Measurements from ENCODE around the gene RPL15. TPM values are rescaled to one million over a fixed set of nuclear protein-coding genes. Genes with fewer than 3 reads are reported as not detected.

RPL15 gene
- total and polyA plus RNA-seq, 11 donors: 834 to 3,123 (median 1,014) TPM

DNA sequence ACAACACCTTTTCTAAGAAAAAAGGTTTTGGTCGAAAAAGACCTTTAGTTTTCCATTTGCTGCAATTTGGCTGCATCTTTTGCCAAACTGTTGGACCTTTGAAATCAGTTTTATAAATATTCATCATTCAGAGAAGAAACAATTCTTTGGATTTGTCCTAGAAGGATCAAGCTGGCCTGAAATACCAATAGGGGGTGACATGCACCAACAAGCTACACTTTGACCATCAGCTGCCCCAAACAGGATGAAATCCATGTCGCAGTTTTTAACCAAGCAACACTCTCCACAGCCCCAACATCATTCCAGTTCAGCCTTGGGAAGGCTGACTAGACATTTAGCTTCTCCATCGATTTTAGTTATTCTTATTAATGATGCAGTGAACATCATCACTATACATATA is 9.8 kb downstream of the RPL15 start:
- no peak for ATAC-seq
- intact Hi-C loops (cut with DNase I): no loop called here
- H3K9me3 ChIP-seq: no peaks in the 10 kb centered on the region
- TF ChIP-seq POLR2A (IDR thresholded peaks at IDR 0.05): no peak
- TF ChIP-seq, protein P1, sequence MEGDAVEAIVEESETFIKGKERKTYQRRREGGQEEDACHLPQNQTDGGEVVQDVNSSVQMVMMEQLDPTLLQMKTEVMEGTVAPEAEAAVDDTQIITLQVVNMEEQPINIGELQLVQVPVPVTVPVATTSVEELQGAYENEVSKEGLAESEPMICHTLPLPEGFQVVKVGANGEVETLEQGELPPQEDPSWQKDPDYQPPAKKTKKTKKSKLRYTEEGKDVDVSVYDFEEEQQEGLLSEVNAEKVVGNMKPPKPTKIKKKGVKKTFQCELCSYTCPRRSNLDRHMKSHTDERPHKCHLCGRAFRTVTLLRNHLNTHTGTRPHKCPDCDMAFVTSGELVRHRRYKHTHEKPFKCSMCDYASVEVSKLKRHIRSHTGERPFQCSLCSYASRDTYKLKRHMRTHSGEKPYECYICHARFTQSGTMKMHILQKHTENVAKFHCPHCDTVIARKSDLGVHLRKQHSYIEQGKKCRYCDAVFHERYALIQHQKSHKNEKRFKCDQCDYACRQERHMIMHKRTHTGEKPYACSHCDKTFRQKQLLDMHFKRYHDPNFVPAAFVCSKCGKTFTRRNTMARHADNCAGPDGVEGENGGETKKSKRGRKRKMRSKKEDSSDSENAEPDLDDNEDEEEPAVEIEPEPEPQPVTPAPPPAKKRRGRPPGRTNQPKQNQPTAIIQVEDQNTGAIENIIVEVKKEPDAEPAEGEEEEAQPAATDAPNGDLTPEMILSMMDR (IDR thresholded peaks at IDR 0.05): no peak
- no peak for DNase-seq
- no peaks in the 10 kb centered on the region for H3K27me3 ChIP-seq
- H3K27ac ChIP-seq: no peak overlapping the region
- no peak overlapping the region for H3K4me3 ChIP-seq
- WGBS, 4 donors: 86 to 91% (median 89%) methylated on average over 3 of the region's 3 CpGs
- H3K4me1 ChIP-seq: no peaks in the 10 kb centered on the region
- peaks cover 0 to 13% (median 3%) of the 10 kb centered on the region in 9 donors for H3K36me3 ChIP-seq

DNA sequence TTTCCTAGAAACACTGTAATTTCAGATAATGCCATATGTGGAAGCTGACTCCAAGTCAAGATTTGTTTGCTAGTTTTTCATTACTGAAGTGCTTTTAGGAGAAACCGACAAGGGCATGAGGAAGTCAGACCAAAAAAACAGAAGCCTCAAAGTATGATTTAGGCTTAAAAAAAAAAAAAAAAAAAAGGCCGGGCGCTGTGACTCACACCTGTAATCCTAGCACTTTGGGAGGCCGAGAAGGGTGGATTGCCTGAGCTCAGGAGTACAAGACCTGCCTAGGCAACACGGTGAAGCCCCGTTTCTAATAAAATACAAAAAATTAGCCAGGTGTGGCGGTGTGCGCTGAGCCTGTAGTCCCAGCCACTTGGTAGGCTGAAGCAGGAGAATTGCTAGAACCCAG is 11.6 kb downstream of the RPL15 start:
- ATAC-seq: no peak
- peaks cover 0 to 3% (median 0%) of the 10 kb centered on the region in 9 donors for H3K36me3 ChIP-seq
- peaks cover 0 to 4% (median 0%) of the 10 kb centered on the region in 12 donors for H3K4me1 ChIP-seq
- no peak for TF ChIP-seq POLR2A (IDR thresholded peaks at IDR 0.05)
- TF ChIP-seq, protein P1 (IDR thresholded peaks at IDR 0.05): no peak
- H3K4me3 ChIP-seq: no peak overlapping the region
- intact Hi-C loops (cut with DNase I): no loop called here
- no peaks in the 10 kb centered on the region for H3K9me3 ChIP-seq
- no peak overlapping the region for H3K27ac ChIP-seq
- WGBS, 4 donors: 90 to 93% (median 91%) methylated on average over 8 of the region's 8 CpGs
- H3K27me3 ChIP-seq: no peaks in the 10 kb centered on the region
- no peak for DNase-seq

DNA sequence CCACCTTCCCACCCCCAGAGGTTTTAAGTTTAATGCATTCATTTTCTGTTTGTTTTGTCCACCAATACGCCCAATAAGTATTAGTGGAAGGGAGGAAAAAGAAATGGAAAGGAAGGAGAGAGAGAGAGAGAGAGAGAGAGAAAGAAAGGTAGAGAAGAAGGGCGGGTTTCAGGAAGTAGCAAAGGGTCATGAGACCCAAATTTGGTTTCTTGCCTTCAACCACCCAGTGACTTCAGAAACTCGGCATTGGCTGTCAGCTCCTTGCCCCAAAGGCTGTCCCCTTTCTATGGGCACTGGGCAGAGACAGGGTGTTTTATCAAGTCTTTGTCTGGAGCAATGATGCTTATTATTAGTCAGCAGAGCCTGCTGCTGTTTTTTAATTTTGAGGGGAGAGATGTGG is 14.7 kb downstream of the RPL15 start:
- DNase-seq (no peak), ATAC-seq (no peak)
- intact Hi-C loops (cut with DNase I): no loop called here
- TF ChIP-seq, protein P1 (IDR thresholded peaks at IDR 0.05): no peak
- TF ChIP-seq POLR2A (IDR thresholded peaks at IDR 0.05): no peak
- Histone ChIP-seq H3K27me3 (no peaks in the 10 kb centered on the region), H3K9me3 (no peaks in the 10 kb centered on the region), H3K27ac (no peak overlapping the region), H3K36me3 (no peaks in the 10 kb centered on the region), H3K4me3 (no peak overlapping the region), H3K4me1 (peaks cover 0 to 4% (median 0%) of the 10 kb centered on the region in 12 donors)
- 69 to 87% (median 81%) methylated on average over 3 of the region's 3 CpGs for WGBS, 4 donors

DNA sequence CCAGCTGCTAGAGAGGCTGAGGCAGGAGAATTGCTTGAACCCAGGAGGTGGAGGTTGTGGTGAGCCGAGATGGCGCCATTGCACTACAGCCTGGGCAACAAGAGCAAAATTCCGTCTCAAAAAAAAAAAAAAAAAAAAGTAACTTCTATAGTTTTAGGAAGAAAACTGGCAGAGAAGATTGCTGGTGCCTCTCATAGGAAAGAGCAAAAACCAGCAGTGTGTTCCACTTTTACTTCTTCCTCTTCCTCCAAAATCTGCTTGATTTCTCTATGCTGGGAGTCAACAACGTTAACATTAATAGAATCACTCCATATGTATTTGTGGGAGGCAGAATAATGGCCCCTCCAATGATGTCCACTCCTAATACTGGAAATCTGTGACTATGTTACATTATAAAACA is 15.6 kb downstream of the RPL15 start:
- no peak for TF ChIP-seq POLR2A (IDR thresholded peaks at IDR 0.05)
- TF ChIP-seq, protein P1 (IDR thresholded peaks at IDR 0.05): no peak
- H3K4me3 ChIP-seq: no peak overlapping the region

More for the DNA sequence above, 15.6 kb downstream of the RPL15 start:
- DNase-seq (no peak), ATAC-seq (no peak)
- Histone ChIP-seq H3K36me3 (no peaks in the 10 kb centered on the region), H3K9me3 (no peaks in the 10 kb centered on the region), H3K27me3 (no peaks in the 10 kb centered on the region), H3K27ac (no peak overlapping the region), H3K4me1 (peaks cover 0 to 4% (median 0%) of the 10 kb centered on the region in 12 donors)
- intact Hi-C loops (cut with DNase I): no loop called here
- 82 to 91% (median 86%) methylated on average over 4 of the region's 4 CpGs for WGBS, 4 donors
